ENCODE data around the gene TNN.

GRCh38 chr1:175155473-175155856, 87.8 kb downstream of the TNN start:
- TF ChIP-seq CTCF (IDR thresholded peaks at IDR 0.05): no peak
- no peak for TF ChIP-seq POLR2A (IDR thresholded peaks at IDR 0.05)
